ENCODE results near the gene MALRD1.
"Not testable (repeated sequence)": the region's sequence is repeated elsewhere in the genome, so short reads cannot be mapped to it uniquely, and the experiment has no call there.

The MALRD1 gene

GRCh38 chr10:19498393-19499290, 450.0 kb downstream of the MALRD1 start:
- no peak for DNase-seq

DNA sequence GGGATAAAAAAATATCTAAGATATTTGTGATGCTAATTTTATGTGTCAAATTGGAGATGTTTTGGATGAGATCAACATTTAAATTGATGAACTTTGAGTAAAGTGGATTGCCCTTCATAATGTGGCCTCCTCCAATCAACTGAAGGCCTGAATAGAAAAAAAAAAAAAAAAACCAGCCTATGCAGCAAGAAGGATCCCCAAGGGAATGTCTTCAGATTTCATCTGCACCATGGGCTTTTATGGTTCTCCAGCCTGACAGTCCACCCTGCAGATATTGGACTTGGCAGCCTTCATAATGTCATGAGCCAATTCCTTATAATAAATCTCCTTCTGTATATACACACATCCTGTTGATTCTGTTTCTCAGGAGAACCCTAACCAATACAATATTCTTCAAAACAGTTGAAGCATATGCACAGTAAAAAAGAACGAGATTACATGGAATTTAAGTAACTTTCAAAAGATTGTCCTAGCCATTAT, 450.7 kb downstream of the MALRD1 start:
- no peak for DNase-seq

DNA sequence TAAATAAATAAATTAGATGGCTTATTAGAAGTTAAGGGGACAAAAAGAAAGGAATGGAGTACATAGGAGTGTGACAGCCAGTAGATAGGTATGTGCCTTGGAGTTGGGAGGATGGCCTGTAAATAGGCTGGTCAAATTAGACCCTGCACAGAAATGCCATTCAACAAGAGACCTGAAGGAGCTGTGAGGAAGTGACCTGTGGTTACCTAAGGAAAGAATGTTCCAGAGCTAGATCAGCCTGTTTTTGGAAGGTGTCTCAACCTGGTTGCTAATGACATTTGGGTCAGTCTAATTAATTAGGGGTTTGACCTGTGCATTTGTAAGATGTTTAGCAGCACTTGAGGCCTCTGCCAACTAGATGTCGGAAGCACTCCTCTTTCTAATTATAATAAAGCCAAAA, 452.4 kb downstream of the MALRD1 start:
- DNase-seq = no peak

- no peak for DNase-seq
These were observed 457.0 kb downstream of the MALRD1 start for GRCh38 chr10:19505320-19506312.

DNA sequence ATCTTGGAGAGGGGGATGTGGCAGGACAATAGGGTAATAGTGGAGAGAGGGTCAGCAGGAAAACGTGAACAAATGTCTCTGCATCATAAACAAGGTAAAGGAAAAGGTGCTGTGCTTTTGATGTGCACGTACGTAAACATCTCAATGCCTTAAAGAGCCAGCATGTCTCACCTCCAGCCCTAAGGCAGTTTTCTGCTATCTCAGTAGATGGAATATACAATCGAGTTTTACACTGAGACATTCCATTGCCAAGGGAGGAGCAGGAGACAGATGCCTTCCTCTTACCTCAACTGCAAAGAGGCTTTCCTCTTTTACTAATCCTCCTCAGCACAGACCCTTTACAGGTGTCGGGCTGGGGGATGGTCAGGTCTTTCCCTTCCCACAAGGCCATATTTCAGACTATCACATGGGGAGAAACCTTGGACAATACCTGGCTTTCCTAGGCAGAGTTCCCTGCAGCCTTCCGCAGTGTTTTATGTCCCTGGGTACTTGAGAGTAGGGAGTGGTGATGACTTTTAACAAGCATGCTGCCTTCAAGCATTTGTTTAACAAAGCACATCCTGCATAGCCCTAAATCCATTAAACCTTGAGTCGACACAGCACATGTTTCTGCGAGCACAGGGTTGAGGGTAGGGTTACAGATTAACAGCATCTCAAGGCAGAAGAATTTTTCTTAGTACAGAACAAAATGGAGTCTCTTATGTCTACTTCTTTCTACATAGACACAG, 461.6 kb downstream of the MALRD1 start:
- DNase-seq = not testable (repeated sequence)

GRCh38 chr10:19518109-19518508, 469.5 kb downstream of the MALRD1 start:
- DNase-seq = no peak

DNA sequence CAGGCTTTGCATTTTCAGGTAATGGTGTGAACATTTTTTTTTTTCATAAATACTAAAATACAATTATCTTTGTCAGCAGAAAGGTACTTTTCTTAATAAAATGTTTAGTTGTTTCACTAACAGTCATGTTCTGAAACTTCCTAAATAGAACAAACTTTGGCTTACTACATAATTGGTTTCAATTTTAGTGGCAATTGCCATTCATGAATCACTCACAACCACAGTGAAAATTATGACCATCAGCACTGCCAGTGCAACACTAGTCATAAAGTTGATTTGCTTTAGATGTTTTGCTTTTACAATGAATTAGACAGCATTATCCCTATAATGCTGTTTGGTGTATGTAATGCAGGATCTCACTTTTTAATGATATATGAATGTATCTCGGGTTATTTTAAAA, 470.0 kb downstream of the MALRD1 start:
- no peak for DNase-seq

DNA sequence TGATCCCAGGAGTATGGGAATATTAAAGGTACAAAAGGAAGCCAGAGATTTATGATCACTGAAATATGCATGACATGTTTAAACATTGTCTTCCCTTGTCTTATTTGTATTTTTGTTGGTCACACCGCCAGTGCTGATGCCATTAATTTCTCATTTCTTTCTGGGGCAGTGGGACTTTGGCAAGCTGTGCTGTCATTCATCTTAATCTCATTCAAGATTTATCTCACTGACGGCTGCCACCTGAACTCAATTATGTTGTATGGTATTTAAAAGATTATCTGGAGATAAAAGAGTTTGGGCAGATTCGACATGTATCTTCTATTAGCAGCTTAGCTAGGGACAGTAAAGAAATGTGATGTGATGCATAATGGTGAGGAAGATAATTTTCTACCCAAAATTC, 482.7 kb downstream of the MALRD1 start:
- DNase-seq = no peak

DNA sequence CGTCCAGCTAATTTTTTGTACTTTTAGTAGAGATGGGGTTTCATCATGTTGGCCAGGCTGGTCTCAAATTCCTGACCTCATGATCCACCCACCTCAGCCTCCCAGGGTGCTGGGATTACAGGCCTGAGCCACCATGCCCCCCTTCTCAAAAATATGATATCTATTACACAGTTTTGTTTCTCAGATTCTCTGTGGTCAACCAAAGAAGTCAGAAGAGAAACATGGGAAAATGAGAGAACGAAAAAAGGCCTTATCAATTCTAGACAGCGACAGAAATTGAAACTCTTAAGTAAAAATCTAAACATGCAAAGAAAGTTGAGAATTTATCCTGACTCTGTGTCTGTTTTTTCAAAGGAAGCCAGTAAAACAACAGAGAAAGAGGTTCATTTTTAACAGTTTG, 483.8 kb downstream of the MALRD1 start:
- DNase-seq = no peak

- DNase-seq = no peak
These were observed 492.7 kb downstream of the MALRD1 start for GRCh38 chr10:19541299-19541698.

DNA sequence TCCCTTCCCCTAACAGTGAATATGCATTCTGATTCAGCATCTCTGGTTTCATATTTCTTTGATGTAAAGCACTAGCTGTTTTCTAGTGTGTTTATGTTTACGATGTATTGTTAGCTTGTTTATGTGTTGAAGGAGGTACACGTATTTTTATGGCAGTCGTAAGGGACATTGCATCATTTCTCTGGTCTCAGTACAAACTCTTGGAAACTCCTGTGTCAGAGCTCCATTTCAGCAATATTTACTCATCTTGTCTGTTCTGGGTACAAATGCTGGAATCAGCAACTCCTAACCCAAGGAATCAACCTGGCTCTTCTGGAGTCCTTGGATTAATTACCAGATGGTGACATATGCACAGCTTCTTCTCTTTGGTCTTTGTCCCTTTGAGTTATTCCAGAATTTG, 497.6 kb downstream of the MALRD1 start:
- DNase-seq = no peak

GRCh38 chr10:19549503-19549902, 500.9 kb downstream of the MALRD1 start:
- no peak for DNase-seq

DNA sequence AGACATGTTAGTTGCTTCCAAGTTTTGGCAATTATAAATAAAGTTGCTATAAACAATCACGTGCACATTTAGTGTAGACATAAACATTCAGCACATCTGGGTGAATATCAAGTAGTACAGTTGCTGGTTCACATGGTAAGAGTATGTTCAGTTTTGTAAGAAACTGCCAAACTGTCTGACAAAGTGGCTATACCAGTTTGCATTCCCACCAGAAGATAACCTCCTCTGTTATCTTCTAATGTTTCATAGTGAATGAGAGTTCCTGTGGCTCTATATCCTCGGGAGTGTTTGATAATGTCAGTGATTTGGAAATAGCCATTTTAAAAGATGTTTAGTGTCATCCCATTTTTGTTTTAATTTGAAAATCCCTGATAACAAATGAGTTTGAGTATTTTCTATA, 508.1 kb downstream of the MALRD1 start:
- no peak for DNase-seq

GRCh38 chr10:19561181-19561580, 512.6 kb downstream of the MALRD1 start:
- DNase-seq = no peak

DNA sequence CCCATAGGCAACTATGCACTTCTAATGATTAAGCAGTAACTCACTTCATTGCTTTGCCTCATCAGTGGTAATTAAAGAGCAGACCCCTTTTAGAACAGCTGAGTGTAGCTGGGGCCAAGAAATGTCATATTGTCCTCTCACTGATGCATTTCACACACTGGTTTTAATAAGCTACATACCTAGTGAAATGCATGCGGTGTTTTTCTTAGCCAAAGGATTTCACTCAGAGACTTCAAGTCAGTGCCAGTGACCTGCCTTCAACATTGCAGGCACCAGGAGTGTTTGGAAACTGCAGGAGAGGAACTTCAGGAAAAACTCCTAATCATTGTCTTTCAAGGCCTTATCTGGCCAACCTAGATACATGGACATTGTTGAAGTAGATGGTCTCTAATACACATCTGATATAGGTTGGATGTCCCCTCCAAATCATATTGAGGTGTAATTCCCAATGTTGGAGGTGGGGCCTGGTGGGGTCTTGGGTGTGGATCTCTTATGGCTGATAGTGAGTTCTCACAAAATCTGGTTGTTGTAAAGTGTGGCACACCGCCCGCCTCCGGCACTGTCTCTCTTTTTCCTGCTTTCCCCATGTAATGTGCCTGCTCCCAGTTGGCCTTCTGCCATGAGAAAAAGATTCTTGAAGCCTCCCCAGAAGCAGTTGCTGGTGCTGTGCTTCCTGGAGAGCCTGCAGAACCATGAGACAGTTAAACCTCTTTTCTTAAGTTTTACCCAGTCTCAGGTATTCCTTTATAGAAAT, 515.0 kb downstream of the MALRD1 start:
- no peak for DNase-seq

- no peak for DNase-seq
These were observed 521.5 kb downstream of the MALRD1 start for GRCh38 chr10:19570120-19570519.

- no peak for DNase-seq
These were observed 522.4 kb downstream of the MALRD1 start for GRCh38 chr10:19570991-19571390.

- DNase-seq = no peak
These were observed 523.5 kb downstream of the MALRD1 start for GRCh38 chr10:19572056-19572455.

DNA sequence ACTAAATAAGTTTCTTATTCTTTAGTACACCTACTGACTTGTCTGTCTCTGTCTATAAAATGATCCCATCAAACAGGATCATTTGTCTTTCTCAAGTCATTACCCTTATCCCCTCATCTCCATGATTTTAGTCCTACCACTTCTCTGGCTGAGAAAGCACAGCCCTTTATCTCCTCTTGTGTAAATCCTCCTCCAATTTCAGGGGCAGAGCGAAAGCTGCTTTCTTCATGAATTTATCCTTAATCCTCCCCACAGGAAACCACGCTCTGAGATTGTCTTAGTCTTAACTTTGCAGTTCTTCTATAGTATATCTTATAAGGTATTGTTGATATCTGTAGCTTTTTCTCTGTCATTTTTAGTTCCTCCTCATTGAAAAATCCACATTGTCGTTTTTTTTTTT, 528.0 kb downstream of the MALRD1 start:
- DNase-seq = no peak

- DNase-seq = no peak
These were observed 528.8 kb downstream of the MALRD1 start for GRCh38 chr10:19577381-19577780.

DNA sequence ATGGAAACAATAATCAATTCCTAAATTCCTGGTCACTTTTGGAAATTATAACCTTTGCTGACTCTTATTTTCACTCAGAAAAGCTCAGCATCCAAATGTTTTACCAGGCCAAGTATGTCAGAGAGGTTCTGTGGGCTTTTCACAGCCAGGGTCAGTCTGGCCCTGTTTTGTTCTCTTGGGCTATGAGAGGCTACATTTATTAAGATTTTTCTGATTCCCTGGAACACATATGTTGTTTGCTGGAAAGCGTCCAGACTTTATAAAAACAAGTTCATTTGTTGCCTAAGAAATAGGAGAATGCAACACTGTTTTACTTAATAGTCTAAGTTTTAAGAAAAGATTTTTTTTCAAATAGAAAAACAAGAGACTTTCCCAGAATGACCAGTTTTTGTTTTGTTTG, 529.2 kb downstream of the MALRD1 start:
- no peak for DNase-seq

GRCh38 chr10:19578571-19578970, 530.0 kb downstream of the MALRD1 start:
- no peak for DNase-seq

Data from activated T-cell treated with anti-CD3 and anti-CD28 coated beads, Interleukin-2, amount 50 U/mL, for 1 hour (primary cell).